ENCODE data around the gene ATP5F1C. TPM values are rescaled to one million over a fixed set of nuclear protein-coding genes. Genes with fewer than 3 reads are reported as not detected.
"Not testable (repeated sequence)": the region's sequence is repeated elsewhere in the genome, so short reads cannot be mapped to it uniquely, and the experiment has no call there.

The ATP5F1C gene
- total RNA-seq, 2 donors from 2014 or later = 127 to 148 TPM

GRCh38 chr10:7804216-7804615 is 16.2 kb downstream of the ATP5F1C start:
- intact Hi-C loops (cut with DNase I) = no loop called here
- ATAC-seq = no peak
- 43 to 51% methylated on average over 6 of the region's 6 CpGs for WGBS, 2 donors
- no peak overlapping the region for H3K4me3 ChIP-seq
- peaks cover 9% of the 10 kb centered on the region for H3K4me1 ChIP-seq
- H3K27ac ChIP-seq = no peak overlapping the region
- no peak for DNase-seq
- no peaks in the 10 kb centered on the region for H3K27me3 ChIP-seq
- no peaks in the 10 kb centered on the region for H3K9me3 ChIP-seq
- H3K36me3 ChIP-seq (replicated peaks in 1 of 2; ENCODE audit: insufficient read depth in 1 of 2, low read depth in 2 of 2) = peaks cover 21 to 50% of the 10 kb centered on the region in 2 donors
- TF ChIP-seq POLR2A (IDR thresholded peaks at IDR 0.05) (no peak), CTCF (IDR thresholded peaks at IDR 0.05) (no peak)

- 28 to 45% methylated on average over 2 of the region's 2 CpGs for WGBS, 2 donors
- ATAC-seq (no peak), DNase-seq (no peak)
- intact Hi-C loops (cut with DNase I) = no loop called here
- H3K4me3 ChIP-seq = no peak overlapping the region
- TF ChIP-seq CTCF (IDR thresholded peaks at IDR 0.05) = no peak
- no peak for TF ChIP-seq POLR2A (IDR thresholded peaks at IDR 0.05)
- peaks cover 16 to 45% of the 10 kb centered on the region in 2 donors for H3K36me3 ChIP-seq (replicated peaks in 1 of 2; ENCODE audit: insufficient read depth in 1 of 2, low read depth in 2 of 2)
- H3K27ac ChIP-seq = no peak overlapping the region
- no peaks in the 10 kb centered on the region for H3K27me3 ChIP-seq
- H3K4me1 ChIP-seq = peaks cover 9% of the 10 kb centered on the region
- no peaks in the 10 kb centered on the region for H3K9me3 ChIP-seq
Measured at GRCh38 chr10:7804741-7805140, 16.8 kb downstream of the ATP5F1C start.

GRCh38 chr10:7808686-7809267 is 20.8 kb downstream of the ATP5F1C start:
- Histone ChIP-seq H3K27me3 (no peaks in the 10 kb centered on the region), H3K9me3 (no peaks in the 10 kb centered on the region), H3K27ac (no peak overlapping the region), H3K36me3 (replicated peaks in 1 of 2; ENCODE audit: insufficient read depth in 1 of 2, low read depth in 2 of 2) (peaks cover 5 to 16% of the 10 kb centered on the region in 2 donors), H3K4me1 (peaks cover 9% of the 10 kb centered on the region), H3K4me3 (no peak overlapping the region)
- 69 to 71% methylated on average over 4 of the region's 4 CpGs for WGBS, 2 donors
- intact Hi-C loops (cut with DNase I) = no loop called here
- TF ChIP-seq POLR2A (IDR thresholded peaks at IDR 0.05) = no peak
- TF ChIP-seq CTCF (IDR thresholded peaks at IDR 0.05) = no peak
- no peak for ATAC-seq
- no peak for DNase-seq

- DNase-seq = no peak
- WGBS, 2 donors = 58 to 72% methylated on average over 7 of the region's 7 CpGs
- TF ChIP-seq CTCF (IDR thresholded peaks at IDR 0.05) (no peak), POLR2A (IDR thresholded peaks at IDR 0.05) (no peak)
Measured at GRCh38 chr10:7810443-7810842, 22.5 kb downstream of the ATP5F1C start.

GRCh38 chr10:7811000-7811399 is 23.0 kb downstream of the ATP5F1C start:
- H3K27me3 ChIP-seq = no peaks in the 10 kb centered on the region
- peaks cover 0 to 10% of the 10 kb centered on the region in 2 donors for H3K36me3 ChIP-seq (replicated peaks in 1 of 2; ENCODE audit: insufficient read depth in 1 of 2, low read depth in 2 of 2)
- no peaks in the 10 kb centered on the region for H3K4me1 ChIP-seq
- H3K4me3 ChIP-seq = no peak overlapping the region
- ATAC-seq (no peak), DNase-seq (no peak)
- TF ChIP-seq CTCF (IDR thresholded peaks at IDR 0.05) = no peak
- TF ChIP-seq POLR2A (IDR thresholded peaks at IDR 0.05) = no peak
- H3K27ac ChIP-seq = no peak overlapping the region
- WGBS, 2 donors = 63 to 65% methylated on average over 5 of the region's 5 CpGs
- H3K9me3 ChIP-seq = no peaks in the 10 kb centered on the region
- intact Hi-C loops (cut with DNase I) = no loop called here

More at GRCh38 chr10:7810443-7810842, 22.5 kb downstream of the ATP5F1C start:
- peaks cover 0 to 11% of the 10 kb centered on the region in 2 donors for H3K36me3 ChIP-seq (replicated peaks in 1 of 2; ENCODE audit: insufficient read depth in 1 of 2, low read depth in 2 of 2)
- no peak overlapping the region for H3K27ac ChIP-seq
- H3K27me3 ChIP-seq = no peaks in the 10 kb centered on the region
- no peak for ATAC-seq
- intact Hi-C loops (cut with DNase I) = no loop called here
- no peaks in the 10 kb centered on the region for H3K9me3 ChIP-seq
- H3K4me1 ChIP-seq = no peaks in the 10 kb centered on the region
- no peak overlapping the region for H3K4me3 ChIP-seq

GRCh38 chr10:7811743-7812142 is 23.8 kb downstream of the ATP5F1C start:
- H3K4me3 ChIP-seq; intact Hi-C loops (cut with DNase I); DNase-seq; H3K36me3 ChIP-seq (replicated peaks in 1 of 2; ENCODE audit: insufficient read depth in 1 of 2, low read depth in 2 of 2); ATAC-seq; H3K9me3 ChIP-seq; H3K27me3 ChIP-seq; H3K4me1 ChIP-seq; H3K27ac ChIP-seq: not testable (repeated sequence)
- WGBS, 2 donors = 41 to 51% methylated on average over 7 of the region's 7 CpGs

All from body of pancreas (tissue), 4 donors.